B cell (primary cell): ENCODE measurements around the gene HPCA. TPM values are rescaled to one million over a fixed set of nuclear protein-coding genes. Genes with fewer than 3 reads are reported as not detected.

Source experiments
- ATAC-seq: fragments of 200-7000 bp; cut with Tn5 transposase; one replicate; pipeline ENCODE4 v1.10.0; 2021; ENCODE audit warnings: low read depth, mild to moderate bottlenecking, moderate number of reproducible peaks, moderate library complexity
- CTCF ChIA-PET: fragments of 350-600 bp; sonication (Branson Sonifier 250); formaldehyde crosslinking; loops from one replicate; lab custom pipeline; 2021; ENCODE audit warnings: antibody characterized with exemption, inconsistent platforms; lab: Charles Lee
- POLR2A ChIA-PET: fragments of 350-600 bp; sonication (Branson Sonifier 250); formaldehyde crosslinking; loops from one replicate; lab custom pipeline; 2021; ENCODE audit warnings: antibody characterized with exemption; lab: Charles Lee
- DNase-seq: peaks from one replicate; pipeline ENCODE4 v3.0.0; 2013
- H2AFZ ChIP-seq: 2 replicates; pipeline ENCODE4 v1.6.1; 2012; ENCODE audit warnings: mild to moderate bottlenecking, low read depth, low read length; ENCODE audit not compliant: insufficient read depth, poor library complexity, severe bottlenecking
- H3K27ac ChIP-seq, 2 donors: 1 replicate in 1 of 2; 2 replicates in 1 of 2; pipeline ENCODE4 v1.5.1; 2012 to 2013; ENCODE audit warnings: low read length in 2 of 2, mild to moderate bottlenecking in 2 of 2, moderate library complexity in 1 of 2
- H3K27me3 ChIP-seq, 4 experiments: fragments of 200-600 bp in 1 of 4; sonication (generic) in 1 of 4; replicated peaks in 1 of 4; 1 replicate in 2 of 4; 2 replicates in 2 of 4; pipeline versions ENCODE4 v1.6.1 to v1.7.0; 2013 to 2016; ENCODE audit warnings: low read length in 3 of 4, mild to moderate bottlenecking in 2 of 4, mixed read lengths in 1 of 4, moderate library complexity in 1 of 4; ENCODE audit not compliant: insufficient read depth in 4 of 4, control insufficient read depth in 3 of 4; ENCODE audit errors: control extremely low read depth in 1 of 4
- H3K36me3 ChIP-seq, 2 experiments: replicated peaks in 1 of 2; 1 replicate in 1 of 2; 2 replicates in 1 of 2; pipeline versions ENCODE4 v1.6.1 to v1.7.1; 2013; ENCODE audit warnings: low read length in 1 of 2; ENCODE audit not compliant: insufficient read depth in 2 of 2, control insufficient read depth in 1 of 2; ENCODE audit errors: control extremely low read depth in 1 of 2, extremely low read depth in 1 of 2
- H3K4me1 ChIP-seq, 2 donors: fragments of 200-600 bp in 1 of 2; sonication (generic) in 1 of 2; 1 replicate in 1 of 2; 2 replicates in 1 of 2; pipeline versions ENCODE4 v1.5.1 to v1.6.1; 2013 to 2017; ENCODE audit warnings: low read length in 2 of 2; ENCODE audit not compliant: control insufficient read depth in 2 of 2, insufficient read depth in 2 of 2
- H3K4me2 ChIP-seq: replicated peaks from 2 replicates; pipeline ENCODE3; 2012; ENCODE audit warnings: mild to moderate bottlenecking, low read depth, low read length; ENCODE audit not compliant: poor library complexity, severe bottlenecking
- H3K4me3 ChIP-seq, 5 experiments: fragments of 200-600 bp in 1 of 5; sonication (generic) in 1 of 5; 1 replicate in 3 of 5; 2 replicates in 2 of 5; pipeline versions ENCODE4 v1.5.1 to v1.7.0; 2011 to 2016; ENCODE audit warnings: low read length in 4 of 5, mild to moderate bottlenecking in 4 of 5, low read depth in 2 of 5, control low read depth in 1 of 5, moderate library complexity in 1 of 5; ENCODE audit not compliant: insufficient read depth in 1 of 5; ENCODE audit errors: control extremely low read depth in 1 of 5, extremely low read depth in 1 of 5
- H3K79me2 ChIP-seq: fragments of 200-600 bp; sonication (generic); one replicate; pipeline ENCODE4 v1.6.0; 2016; ENCODE audit warnings: low read length; ENCODE audit not compliant: control insufficient read depth, insufficient read depth
- H3K9ac ChIP-seq: fragments of 200-600 bp; sonication (generic); 2 replicates; pipeline ENCODE4 v1.6.1; 2017; ENCODE audit warnings: mild to moderate bottlenecking, low read length, moderate library complexity
- H3K9me3 ChIP-seq, 3 donors: one replicate each; pipeline versions ENCODE4 v1.6.1 to v1.7.1; 2013; ENCODE audit warnings: low read length in 2 of 3; ENCODE audit not compliant: control insufficient read depth in 2 of 3, insufficient read depth in 1 of 3; ENCODE audit errors: control extremely low read depth in 1 of 3
- H4K20me1 ChIP-seq: 2 replicates; pipeline ENCODE4 v1.6.0; 2012; ENCODE audit warnings: mild to moderate bottlenecking, low read length; ENCODE audit not compliant: insufficient read depth, control insufficient read depth, poor library complexity, severe bottlenecking
- H3K27ac Mint-ChIP-seq: one replicate; pipeline ENCODE4 v1.8.0; 2021; ENCODE audit warnings: mixed read lengths
- H3K27me3 Mint-ChIP-seq: one replicate; pipeline ENCODE4 v1.8.0; 2021; ENCODE audit warnings: mixed read lengths
- H3K4me1 Mint-ChIP-seq: one replicate; pipeline ENCODE4 v1.8.0; 2021; ENCODE audit warnings: mixed read lengths
- H3K4me3 Mint-ChIP-seq: one replicate; pipeline ENCODE4 v1.8.0; 2021; ENCODE audit warnings: mixed read lengths
- H3K9me3 Mint-ChIP-seq: one replicate; pipeline ENCODE4 v1.8.0; 2022; ENCODE audit warnings: mixed read lengths; ENCODE audit not compliant: insufficient read depth
- CTCF ChIP-seq: fragments of 200-600 bp; IDR thresholded peaks from one replicate; pipeline ENCODE4 v1.8.0; 2022; ENCODE audit warnings: antibody characterized with exemption, mild to moderate bottlenecking
- EZH2 ChIP-seq: IDR thresholded peaks from 2 replicates; pipeline ENCODE4 v1.6.1; 2012; ENCODE audit warnings: borderline replicate concordance, low read depth, mild to moderate bottlenecking, moderate library complexity, low read length; ENCODE audit not compliant: insufficient read depth, poor library complexity, severe bottlenecking
- WGBS: methylation state at CpG from one replicate; pipeline ENCODE4 v1.1.5; 2013; ENCODE audit warnings: missing lambda C conversion rate; ENCODE audit not compliant: insufficient coverage; 5-methylcytosine and 5-hydroxymethylcytosine counted together
- intact Hi-C: fragments of 100-400 bp; cut with micrococcal nuclease; formaldehyde crosslinking; loops from one replicate; pipeline ENCODE4 v1.10.0; 2022
- polyA plus RNA-seq: library from polyadenylated mRNA; depleted of rRNA; stranded (reverse); fragments of >200 nt; gene quantifications from 2 replicates; pipeline ENCODE4 v1.2.3, GENCODE V29; 2012
- total RNA-seq, 2 donors: library from RNA; stranded (reverse); fragments of 120-200 nt in 1 of 2; gene quantifications; 1 replicate in 1 of 2; 2 replicates in 1 of 2; pipeline versions ENCODE4 v1.2.3 to v1.2.4, GENCODE V29; 2013 to 2022

HPCA gene
- total and polyA plus RNA-seq, 2 donors (not counting 1 experiment from before 2014, with no cell fraction given): 0.06 TPM; not detected in 1

- Mint-ChIP-seq H3K9me3 (no peaks in the 10 kb centered on the region), H3K27me3 (peaks cover 43% of the 10 kb centered on the region), H3K4me1 (peaks cover 11% of the 10 kb centered on the region), H3K4me3 (no peak overlapping the region), H3K27ac (no peak overlapping the region)
- no peak overlapping the region for H3K9ac ChIP-seq
- H3K27ac ChIP-seq: no peak overlapping the region
- H3K27me3 ChIP-seq: peaks cover 0 to 55% (median 16%) of the 10 kb centered on the region in 4 experiments
- no peak overlapping the region for H2AFZ ChIP-seq
- 89% methylated on average over 2 of the region's 3 CpGs for WGBS
- H3K79me2 ChIP-seq: no peaks in the 10 kb centered on the region
- peaks cover 10% of the 10 kb centered on the region in 2 donors for H3K4me1 ChIP-seq
- ChIA-PET CTCF (interaction anchor here (0.5 to 1.2 kb wide), 4 partner anchors 9 to 394 kb away, joined by 3 to 7 read pairs (median 6); no protein-coding TSS in a partner anchor), POLR2A (no interaction called here)
- TF ChIP-seq EZH2: no peak
- TF ChIP-seq CTCF: no peak
- intact Hi-C loops: no loop called here
- H3K9me3 ChIP-seq: peaks cover 0 to 15% (median 0%) of the 10 kb centered on the region in 3 donors
- no peaks in the 10 kb centered on the region for H4K20me1 ChIP-seq
- DNase-seq (no peak), ATAC-seq (no peak)
- no peak overlapping the region for H3K4me2 ChIP-seq
- no peak overlapping the region for H3K4me3 ChIP-seq
- no peaks in the 10 kb centered on the region for H3K36me3 ChIP-seq
Measured at GRCh38 chr1:32898958-32899357, 12.7 kb downstream of the HPCA start.

- peaks cover 0 to 48% (median 15%) of the 10 kb centered on the region in 4 experiments for H3K27me3 ChIP-seq
- POLR2A ChIA-PET: interaction anchor here (0.7 kb wide), 1 partner anchor 168 kb away, joined by 3 read pairs; no protein-coding TSS in a partner anchor
- H3K9ac ChIP-seq: no peak overlapping the region
- H3K4me3 ChIP-seq: no peak overlapping the region
- no peaks in the 10 kb centered on the region for H3K9me3 Mint-ChIP-seq
- H3K27ac ChIP-seq: no peak overlapping the region
- no peak overlapping the region for H3K4me2 ChIP-seq
- H3K4me1 ChIP-seq: peaks cover 9 to 10% of the 10 kb centered on the region in 2 donors
- H3K27ac Mint-ChIP-seq: no peak overlapping the region
- WGBS: 96% methylated on average over 6 of the region's 7 CpGs
- ATAC-seq (no peak), DNase-seq (no peak)
- intact Hi-C loops: no loop called here
- H3K79me2 ChIP-seq: no peaks in the 10 kb centered on the region
- H2AFZ ChIP-seq: no peak overlapping the region
- CTCF ChIA-PET: no interaction called here
- H4K20me1 ChIP-seq: no peaks in the 10 kb centered on the region
- peaks cover 0 to 15% (median 0%) of the 10 kb centered on the region in 3 donors for H3K9me3 ChIP-seq
- no peaks in the 10 kb centered on the region for H3K36me3 ChIP-seq
- H3K27me3 Mint-ChIP-seq: peaks cover 43% of the 10 kb centered on the region
- H3K4me1 Mint-ChIP-seq: peaks cover 11% of the 10 kb centered on the region
- TF ChIP-seq EZH2 (no peak), CTCF (no peak)
- peak overlapping the region; percentile 45 for H3K4me3 Mint-ChIP-seq
Measured at GRCh38 chr1:32899586-32900296, 13.4 kb downstream of the HPCA start.
